Fibroblast of lung (primary cell): ENCODE data around the gene ELP4.
"Not testable (repeated sequence)": the region's sequence is repeated elsewhere in the genome, so short reads cannot be mapped to it uniquely, and the experiment has no call there.

ENCODE experiments used
- EZH2 ChIP-seq: IDR thresholded peaks from 2 replicates; pipeline ENCODE4 v1.5.1; 2012; ENCODE audit warnings: low read length, control low read depth, mild to moderate bottlenecking; ENCODE audit errors: missing control alignments
- TF ChIP-seq, protein P1 (sequence below), 2 donors: IDR thresholded peaks in 1 of 2; conservative IDR thresholded peaks in 1 of 2; 1 replicate in 1 of 2; 2 replicates in 1 of 2; pipeline ENCODE4 v1.5.1; 2011 to 2012; ENCODE audit warnings: low read length in 2 of 2, control low read depth in 1 of 2, inconsistent platforms in 1 of 2, low read depth in 1 of 2, mild to moderate bottlenecking in 1 of 2

DNA sequence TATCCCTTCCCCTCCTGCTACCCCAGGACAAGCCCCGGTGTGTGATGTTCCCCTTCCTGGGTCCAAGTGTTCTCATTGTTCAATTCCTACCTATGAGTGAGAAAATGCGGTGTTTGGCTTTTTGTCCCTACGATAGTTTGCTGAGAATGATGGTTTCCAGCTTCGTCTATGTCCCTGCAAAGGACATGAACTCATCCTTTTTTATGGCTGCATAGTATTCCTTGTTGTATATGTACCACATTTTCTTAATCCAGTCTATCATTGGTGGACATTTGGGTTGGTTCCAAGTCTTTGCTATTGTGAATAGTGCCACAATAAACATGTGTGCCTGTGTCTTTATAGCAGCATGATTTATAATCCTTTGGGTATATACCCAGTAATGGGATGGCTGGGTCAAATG lies 55.0 kb downstream of the ELP4 start:
- TF ChIP-seq, protein P1, sequence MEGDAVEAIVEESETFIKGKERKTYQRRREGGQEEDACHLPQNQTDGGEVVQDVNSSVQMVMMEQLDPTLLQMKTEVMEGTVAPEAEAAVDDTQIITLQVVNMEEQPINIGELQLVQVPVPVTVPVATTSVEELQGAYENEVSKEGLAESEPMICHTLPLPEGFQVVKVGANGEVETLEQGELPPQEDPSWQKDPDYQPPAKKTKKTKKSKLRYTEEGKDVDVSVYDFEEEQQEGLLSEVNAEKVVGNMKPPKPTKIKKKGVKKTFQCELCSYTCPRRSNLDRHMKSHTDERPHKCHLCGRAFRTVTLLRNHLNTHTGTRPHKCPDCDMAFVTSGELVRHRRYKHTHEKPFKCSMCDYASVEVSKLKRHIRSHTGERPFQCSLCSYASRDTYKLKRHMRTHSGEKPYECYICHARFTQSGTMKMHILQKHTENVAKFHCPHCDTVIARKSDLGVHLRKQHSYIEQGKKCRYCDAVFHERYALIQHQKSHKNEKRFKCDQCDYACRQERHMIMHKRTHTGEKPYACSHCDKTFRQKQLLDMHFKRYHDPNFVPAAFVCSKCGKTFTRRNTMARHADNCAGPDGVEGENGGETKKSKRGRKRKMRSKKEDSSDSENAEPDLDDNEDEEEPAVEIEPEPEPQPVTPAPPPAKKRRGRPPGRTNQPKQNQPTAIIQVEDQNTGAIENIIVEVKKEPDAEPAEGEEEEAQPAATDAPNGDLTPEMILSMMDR (conservative IDR thresholded peaks at IDR 0.05 in 1 of 2, IDR thresholded peaks at IDR 0.05 in 1 of 2; ENCODE audit: low read depth in 1 of 2, low read length in 2 of 2), result not testable (repeated sequence)
- not testable (repeated sequence) for TF ChIP-seq EZH2
